ENCODE data around the gene GRID2.

DNA sequence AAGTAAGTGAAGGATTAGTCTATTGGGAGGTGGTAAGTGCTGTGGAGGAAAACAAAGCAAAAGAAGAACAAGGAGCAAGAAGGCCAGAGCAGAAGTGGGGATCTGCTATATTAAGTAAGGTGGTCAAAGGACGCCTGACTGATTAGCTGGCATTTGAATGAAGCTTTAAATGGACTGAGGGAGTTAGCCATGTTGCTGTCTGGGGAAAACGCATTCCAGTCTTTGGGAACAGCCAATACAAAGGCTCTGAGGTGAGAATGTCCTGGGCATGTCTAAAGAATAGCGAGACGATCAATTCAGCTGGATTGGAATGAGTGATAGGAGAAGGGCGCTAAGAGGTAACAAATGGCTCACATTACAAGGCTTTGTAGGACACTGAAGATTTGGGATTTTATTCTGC lies 1476.3 kb downstream of the GRID2 start:
- TF ChIP-seq, protein P1, sequence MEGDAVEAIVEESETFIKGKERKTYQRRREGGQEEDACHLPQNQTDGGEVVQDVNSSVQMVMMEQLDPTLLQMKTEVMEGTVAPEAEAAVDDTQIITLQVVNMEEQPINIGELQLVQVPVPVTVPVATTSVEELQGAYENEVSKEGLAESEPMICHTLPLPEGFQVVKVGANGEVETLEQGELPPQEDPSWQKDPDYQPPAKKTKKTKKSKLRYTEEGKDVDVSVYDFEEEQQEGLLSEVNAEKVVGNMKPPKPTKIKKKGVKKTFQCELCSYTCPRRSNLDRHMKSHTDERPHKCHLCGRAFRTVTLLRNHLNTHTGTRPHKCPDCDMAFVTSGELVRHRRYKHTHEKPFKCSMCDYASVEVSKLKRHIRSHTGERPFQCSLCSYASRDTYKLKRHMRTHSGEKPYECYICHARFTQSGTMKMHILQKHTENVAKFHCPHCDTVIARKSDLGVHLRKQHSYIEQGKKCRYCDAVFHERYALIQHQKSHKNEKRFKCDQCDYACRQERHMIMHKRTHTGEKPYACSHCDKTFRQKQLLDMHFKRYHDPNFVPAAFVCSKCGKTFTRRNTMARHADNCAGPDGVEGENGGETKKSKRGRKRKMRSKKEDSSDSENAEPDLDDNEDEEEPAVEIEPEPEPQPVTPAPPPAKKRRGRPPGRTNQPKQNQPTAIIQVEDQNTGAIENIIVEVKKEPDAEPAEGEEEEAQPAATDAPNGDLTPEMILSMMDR (IDR thresholded peaks at IDR 0.05) = no peak
- no peak for TF ChIP-seq POLR2A (IDR thresholded peaks at IDR 0.05)

All from tibial nerve (tissue), 3 donors.